OCI-LY1 (cell line): ENCODE data around the gene C1S.

ENCODE experiments used
- CTCF ChIP-seq: fragments of 200-600 bp; sonication (generic), shearing (Covaris generic); IDR thresholded peaks from 2 replicates; pipeline ENCODE4 v1.5.1; 2017; ENCODE audit warnings: mild to moderate bottlenecking, antibody characterized with exemption, low read length, moderate library complexity, mixed read lengths
- EZH2 ChIP-seq: fragments of 200-600 bp; sonication (generic), shearing (Covaris generic); IDR thresholded peaks from 2 replicates; pipeline ENCODE4 v1.8.0; 2017; ENCODE audit warnings: borderline replicate concordance, mixed run types, mild to moderate bottlenecking, antibody characterized with exemption, low read length, moderate library complexity, mixed read lengths

DNA sequence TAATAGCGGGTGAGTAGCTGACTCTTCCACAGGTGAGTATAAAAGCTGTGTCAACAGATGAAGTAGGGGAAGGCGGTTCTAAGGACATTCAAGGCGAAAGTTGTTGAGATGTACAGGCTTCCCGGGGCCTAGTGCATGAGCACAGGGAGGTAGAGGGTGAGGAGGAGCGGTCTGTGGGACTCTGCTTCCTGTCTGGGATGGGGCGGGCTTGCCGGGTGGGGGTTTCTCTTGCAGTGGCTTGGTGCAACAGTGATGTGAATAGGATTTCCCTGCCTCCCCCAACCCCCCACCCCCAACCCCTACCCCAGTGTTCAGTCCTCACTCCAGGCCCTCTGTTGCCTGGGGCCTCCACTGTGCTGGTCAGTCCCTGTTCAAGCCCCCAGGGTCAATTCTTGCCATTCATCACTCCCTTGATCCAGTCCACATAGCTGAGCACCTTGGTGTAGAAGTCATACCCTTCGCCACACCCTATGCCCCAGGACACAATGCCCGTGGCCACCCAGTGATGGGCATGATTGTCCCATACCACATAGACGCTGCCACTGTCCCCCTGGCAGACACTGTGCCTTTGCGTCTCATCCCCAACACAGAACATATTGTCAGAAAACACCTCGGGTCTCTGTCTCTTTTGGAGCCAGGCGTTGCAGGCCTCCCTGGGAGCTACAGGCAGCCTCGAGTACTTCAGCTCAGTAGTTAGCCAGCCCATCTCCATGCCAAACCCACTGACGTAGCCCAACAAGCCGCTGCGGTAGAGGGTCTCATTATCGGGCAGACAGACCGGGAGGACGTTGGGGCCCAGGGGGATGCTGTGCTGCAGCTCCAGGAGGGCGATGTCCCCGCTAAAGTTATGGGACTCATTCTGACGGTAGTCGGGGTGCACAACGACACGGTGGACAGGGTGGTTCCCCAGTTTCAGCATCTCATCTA lies 35.8 kb downstream of the C1S start:
- TF ChIP-seq CTCF = no peak
- TF ChIP-seq EZH2 = no peak
